ENCODE measurements around the gene GP5.

Gene GP5

DNA sequence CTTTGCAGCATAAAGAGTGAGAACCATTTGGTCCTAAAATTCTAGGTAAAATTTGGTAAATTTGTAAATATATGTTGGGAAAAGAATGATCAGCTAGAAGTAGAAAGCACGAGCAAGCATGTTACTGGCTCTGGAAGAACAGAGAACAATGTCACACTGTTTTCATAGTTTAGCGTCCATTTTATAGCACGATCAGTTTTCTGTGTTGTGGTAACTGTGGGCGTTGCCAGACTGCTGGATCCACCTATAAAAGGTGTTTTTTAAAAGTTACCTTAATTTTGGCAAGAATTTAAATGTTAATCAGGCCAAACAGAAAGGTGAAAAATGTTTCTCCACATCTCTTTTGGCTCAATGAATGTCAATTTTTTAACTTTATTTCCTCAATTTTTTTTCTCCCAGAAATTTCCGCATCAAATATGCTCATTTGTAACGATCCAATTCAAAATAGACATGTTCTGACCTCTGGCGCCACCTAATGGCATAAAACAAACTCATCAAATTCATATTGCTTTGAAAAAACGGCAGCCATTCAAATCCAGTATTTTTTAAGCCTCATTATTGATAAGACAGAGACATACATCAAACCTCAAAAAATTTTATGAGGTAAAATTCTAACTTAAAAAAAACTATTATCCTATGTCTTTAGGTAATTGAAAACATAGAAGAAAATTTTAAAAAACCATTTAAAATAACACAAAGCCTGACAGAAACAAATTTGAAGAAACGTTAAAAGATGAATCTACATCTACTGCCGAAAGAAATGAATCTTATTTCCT, 5.5 kb upstream of the GP5 start:
- DNase-seq (ENCODE audit: low spot score): peak; percentile 18
- POLR2A ChIA-PET (ENCODE audit: low non-redundant PET): no interaction called here
- CTCF ChIA-PET: interaction anchor here (0.7 to 1.1 kb wide), 4 partner anchors 10 to 627 kb away, joined by 3 to 5 read pairs (median 4); no protein-coding TSS in a partner anchor
- TF ChIP-seq, protein P1, sequence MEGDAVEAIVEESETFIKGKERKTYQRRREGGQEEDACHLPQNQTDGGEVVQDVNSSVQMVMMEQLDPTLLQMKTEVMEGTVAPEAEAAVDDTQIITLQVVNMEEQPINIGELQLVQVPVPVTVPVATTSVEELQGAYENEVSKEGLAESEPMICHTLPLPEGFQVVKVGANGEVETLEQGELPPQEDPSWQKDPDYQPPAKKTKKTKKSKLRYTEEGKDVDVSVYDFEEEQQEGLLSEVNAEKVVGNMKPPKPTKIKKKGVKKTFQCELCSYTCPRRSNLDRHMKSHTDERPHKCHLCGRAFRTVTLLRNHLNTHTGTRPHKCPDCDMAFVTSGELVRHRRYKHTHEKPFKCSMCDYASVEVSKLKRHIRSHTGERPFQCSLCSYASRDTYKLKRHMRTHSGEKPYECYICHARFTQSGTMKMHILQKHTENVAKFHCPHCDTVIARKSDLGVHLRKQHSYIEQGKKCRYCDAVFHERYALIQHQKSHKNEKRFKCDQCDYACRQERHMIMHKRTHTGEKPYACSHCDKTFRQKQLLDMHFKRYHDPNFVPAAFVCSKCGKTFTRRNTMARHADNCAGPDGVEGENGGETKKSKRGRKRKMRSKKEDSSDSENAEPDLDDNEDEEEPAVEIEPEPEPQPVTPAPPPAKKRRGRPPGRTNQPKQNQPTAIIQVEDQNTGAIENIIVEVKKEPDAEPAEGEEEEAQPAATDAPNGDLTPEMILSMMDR (conservative IDR thresholded peaks at IDR 0.05; ENCODE audit: low read depth): peak; percentile 72
- no peak overlapping the region for H3K27ac ChIP-seq

DNA sequence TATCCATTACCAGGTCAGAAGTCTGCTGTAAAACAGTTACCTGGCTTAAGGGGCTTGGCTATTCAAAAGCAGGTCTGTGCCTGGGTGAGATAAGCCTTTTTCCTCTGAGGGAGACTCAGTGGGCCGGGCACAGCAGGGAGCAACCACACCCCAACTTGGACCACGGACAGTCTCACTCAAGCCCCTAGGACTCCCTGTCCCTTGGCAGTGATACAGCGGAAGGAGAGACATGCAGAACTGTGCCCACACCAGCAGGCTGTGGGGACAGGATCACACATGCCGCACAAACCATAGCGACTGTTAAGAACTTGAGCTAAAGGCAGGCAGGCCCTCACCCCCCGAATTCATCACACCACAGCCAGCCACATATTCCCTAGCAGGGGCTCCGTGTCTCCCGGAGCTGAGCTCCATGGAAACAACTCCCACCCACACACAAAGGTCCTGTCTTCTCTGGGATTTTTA, 2.8 kb upstream of the GP5 start:
- no peak overlapping the region for H3K27ac ChIP-seq
- no peak for DNase-seq (ENCODE audit: low spot score)
- TF ChIP-seq, protein P1 (conservative IDR thresholded peaks at IDR 0.05; ENCODE audit: low read depth): no peak
- ChIA-PET CTCF (interaction anchor here (0.6 to 1.8 kb wide), 2 partner anchors 10 to 31 kb away, joined by 5 to 9 read pairs; no protein-coding TSS in a partner anchor), POLR2A (ENCODE audit: low non-redundant PET) (no interaction called here)

DNA sequence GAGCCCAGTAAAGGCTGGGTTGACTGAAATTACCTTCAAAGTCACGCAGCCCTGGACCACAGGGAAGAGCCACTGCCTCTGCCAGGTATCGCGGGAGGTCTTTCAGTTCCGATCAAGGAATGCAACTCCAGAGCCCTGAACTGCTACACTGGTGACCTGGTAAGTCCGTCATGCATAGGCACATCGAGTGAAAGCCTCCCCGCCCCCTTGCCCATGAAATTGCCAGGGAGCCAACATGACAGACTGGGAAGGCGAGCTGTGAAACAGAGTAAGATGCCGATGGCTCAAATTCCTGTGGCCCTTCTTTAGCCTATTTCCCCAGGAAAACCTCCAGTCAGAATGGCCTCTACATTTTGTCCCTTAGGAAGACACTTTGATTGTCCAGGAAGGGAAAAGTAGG, 2.3 kb upstream of the GP5 start:
- DNase-seq (ENCODE audit: low spot score): no peak
- no peak overlapping the region for H3K27ac ChIP-seq
- POLR2A ChIA-PET (ENCODE audit: low non-redundant PET): no interaction called here
- CTCF ChIA-PET: no interaction called here
- TF ChIP-seq, protein P1 (conservative IDR thresholded peaks at IDR 0.05; ENCODE audit: low read depth): no peak

DNA sequence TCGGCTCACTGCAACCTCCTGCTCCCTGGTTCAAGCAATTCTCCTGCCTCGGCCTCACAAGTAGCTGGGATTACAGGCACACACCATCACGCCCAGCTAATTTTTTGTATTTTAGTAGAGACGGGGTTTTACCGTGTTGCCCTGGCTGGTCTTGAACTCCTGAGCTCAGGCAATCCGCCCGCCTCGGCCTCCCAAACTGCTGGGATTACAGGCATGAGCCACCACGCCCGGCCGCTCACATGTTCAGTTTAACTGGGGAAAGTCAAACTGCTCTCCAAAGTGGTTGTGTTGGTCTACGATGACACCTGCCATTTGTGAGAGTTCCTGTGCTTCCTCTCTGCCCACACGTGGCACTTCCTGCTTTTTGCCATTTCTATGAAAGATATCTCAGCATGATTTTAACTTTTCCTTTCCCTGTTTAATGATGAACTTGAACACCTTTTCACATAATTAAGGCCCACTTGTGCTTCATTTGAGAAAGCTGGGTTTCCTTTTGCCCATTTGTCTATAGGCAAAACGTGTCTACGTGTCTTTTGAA, 877 bp upstream of the GP5 start:
- TF ChIP-seq, protein P1 (conservative IDR thresholded peaks at IDR 0.05; ENCODE audit: low read depth): no peak
- no peak for DNase-seq (ENCODE audit: low spot score)
- POLR2A ChIA-PET (ENCODE audit: low non-redundant PET): no interaction called here
- CTCF ChIA-PET: interaction anchor here (0.6 kb wide), 1 partner anchor 550 kb away, joined by 7 read pairs; no protein-coding TSS in a partner anchor
- H3K27ac ChIP-seq: no peak overlapping the region

DNA sequence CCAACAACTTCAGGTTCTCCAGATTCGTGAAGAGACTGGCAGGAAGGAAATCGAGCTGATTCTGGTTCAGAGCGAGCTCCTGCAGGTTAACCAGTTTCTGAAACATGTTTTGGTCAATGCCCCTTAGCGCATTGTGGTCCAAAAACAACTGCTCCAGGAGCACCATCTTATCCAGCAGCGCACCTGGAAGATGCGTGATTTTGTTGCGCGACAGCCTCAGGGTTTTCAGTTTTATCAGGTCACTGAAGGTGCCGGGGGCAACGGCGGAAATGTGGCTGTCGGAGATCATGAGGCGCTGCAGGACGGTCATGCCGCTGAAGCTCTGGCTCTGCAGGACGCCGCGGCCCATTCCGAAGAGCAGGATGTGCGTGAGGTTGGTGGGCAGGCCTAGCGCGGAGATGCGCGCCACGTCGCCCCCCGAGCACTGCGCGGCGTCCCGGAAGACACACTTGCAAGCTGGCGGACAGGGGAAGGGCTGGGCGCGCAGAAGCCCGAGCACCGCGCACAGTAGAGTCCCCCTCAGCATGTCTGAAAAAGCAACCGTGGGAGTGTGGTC, 1.2 kb downstream of the GP5 start:
- H3K27ac ChIP-seq: no peak overlapping the region
- DNase-seq (ENCODE audit: low spot score): no peak
- POLR2A ChIA-PET (ENCODE audit: low non-redundant PET): no interaction called here
- CTCF ChIA-PET: interaction anchor here (0.6 to 0.9 kb wide), 2 partner anchors 54 to 65 kb away, joined by 4 read pairs; no protein-coding TSS in a partner anchor
- TF ChIP-seq, protein P1 (conservative IDR thresholded peaks at IDR 0.05; ENCODE audit: low read depth): no peak

DNA sequence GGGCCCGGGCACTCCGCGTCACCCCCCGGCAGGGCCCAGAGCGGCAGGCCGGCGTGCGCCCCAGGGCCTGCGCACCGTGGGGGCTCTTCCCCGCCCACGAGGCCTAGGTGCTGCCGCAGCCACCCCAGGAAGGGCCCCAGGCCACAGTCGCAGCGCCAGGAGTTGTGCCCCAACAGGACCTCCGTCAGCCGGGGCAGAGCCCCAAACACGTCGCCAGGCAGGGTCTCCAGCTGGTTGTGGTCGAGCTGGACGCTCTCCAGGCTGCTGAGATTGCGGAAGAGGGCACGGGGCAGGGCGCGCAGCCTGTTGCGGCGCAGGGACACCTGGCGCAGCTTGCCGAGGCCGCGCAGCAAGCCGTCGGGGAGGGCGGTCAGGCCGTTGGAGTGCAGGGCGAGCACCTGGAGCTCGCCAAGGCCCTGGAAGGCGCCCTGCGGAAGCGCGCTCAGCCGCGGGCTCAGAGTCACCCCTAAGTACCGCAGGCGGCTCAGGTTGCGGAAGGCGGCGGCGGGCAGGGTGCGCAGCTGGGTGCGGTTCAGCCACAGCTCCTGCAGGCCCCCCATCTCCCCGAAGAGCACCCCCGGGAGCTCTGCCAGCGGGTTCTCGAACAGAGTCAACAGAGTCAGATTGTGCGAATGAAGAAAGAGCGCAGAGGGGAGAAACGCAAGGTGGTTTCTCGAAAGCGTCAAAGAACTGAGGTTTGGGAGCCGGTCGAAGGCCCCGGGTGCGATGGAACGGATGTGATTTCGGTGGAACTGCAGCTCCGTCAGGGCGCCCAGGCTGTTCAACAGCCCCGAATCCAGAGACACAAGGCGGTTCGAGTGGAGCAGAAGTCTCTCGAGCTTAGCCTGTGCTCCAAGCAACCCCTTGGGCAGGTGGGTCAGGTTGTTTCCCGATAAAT, 2.0 kb downstream of the GP5 start:
- no peak overlapping the region for H3K27ac ChIP-seq
- ChIA-PET POLR2A (ENCODE audit: low non-redundant PET) (no interaction called here), CTCF (interaction anchor here (0.6 to 0.9 kb wide), 3 partner anchors 53 to 666 kb away, joined by 3 to 4 read pairs (median 3); no protein-coding TSS in a partner anchor)
- TF ChIP-seq, protein P1 (conservative IDR thresholded peaks at IDR 0.05; ENCODE audit: low read depth): no peak
- DNase-seq (ENCODE audit: low spot score): no peak

Data from RWPE1 (cell line).